SK-N-SH (cell line): ENCODE data around the gene HNRNPF. TPM values are rescaled to one million over a fixed set of nuclear protein-coding genes. Genes with fewer than 3 reads are reported as not detected.

Experiments used
- CTCF ChIA-PET: fragments of 300-600, 350-600 bp; formaldehyde crosslinking; extraction: SDS; loops from one replicate; lab custom pipeline; 2021; lab: Yijun Ruan, JAX
- POLR2A ChIA-PET: fragments of 350-600 bp; sonication (Branson Sonifier 250); formaldehyde crosslinking; extraction: SDS; loops from one replicate; lab custom pipeline; 2020; ENCODE audit warnings: antibody characterized with exemption, inconsistent platforms; lab: Yijun Ruan, JAX
- DNase-seq: peaks from one replicate; pipeline ENCODE4 v3.0.0; 2012
- H2AFZ ChIP-seq: fragments of 200-600 bp; sonication (generic); 2 replicates; pipeline ENCODE4 v1.8.1; 2016; ENCODE audit warnings: antibody characterized with exemption, mild to moderate bottlenecking, low read depth
- H3F3A ChIP-seq: fragments of 200-600 bp; sonication (generic); replicated peaks from 2 replicates; pipeline ENCODE3; 2016; ENCODE audit warnings: antibody characterized with exemption, mild to moderate bottlenecking; ENCODE audit not compliant: insufficient read depth
- H3K27ac ChIP-seq, 2 experiments: fragments of 200-500 bp in 1 of 2; fragments of 200-600 bp in 1 of 2; sonication (Bioruptor generic) in 1 of 2; sonication (generic), shearing (Covaris generic) in 1 of 2; 2 replicates each; pipeline versions ENCODE4 v1.5.1 to v1.6.1; 2014 to 2016; ENCODE audit warnings: low read depth in 2 of 2, inconsistent platforms in 1 of 2, low read length in 1 of 2, mild to moderate bottlenecking in 1 of 2, mixed read lengths in 1 of 2
- H3K27me3 ChIP-seq: fragments of 200-600 bp; sonication (generic), shearing (Covaris generic); 2 replicates; pipeline ENCODE4 v1.6.1; 2016; ENCODE audit warnings: mixed run types; ENCODE audit not compliant: insufficient read depth
- H3K36me3 ChIP-seq, 2 experiments: fragments of 200-500 bp in 1 of 2; fragments of 200-600 bp in 1 of 2; sonication (Bioruptor generic) in 1 of 2; sonication (generic) in 1 of 2; replicated peaks in 1 of 2; 2 replicates each; pipeline versions ENCODE3 to v1.5.1; 2014 to 2016; ENCODE audit warnings: low read length in 1 of 2, mild to moderate bottlenecking in 1 of 2; ENCODE audit not compliant: insufficient read depth in 2 of 2, control insufficient read depth in 1 of 2
- H3K4me1 ChIP-seq, 2 experiments: fragments of 200-500 bp in 1 of 2; fragments of 200-600 bp in 1 of 2; sonication (Bioruptor generic) in 1 of 2; sonication (generic), shearing (Covaris generic) in 1 of 2; 2 replicates each; pipeline versions ENCODE4 v1.5.1 to v1.6.1; 2014 to 2016; ENCODE audit warnings: low read depth in 1 of 2, low read length in 1 of 2, mixed run types in 1 of 2; ENCODE audit not compliant: insufficient read depth in 2 of 2, control insufficient read depth in 1 of 2
- H3K4me2 ChIP-seq: fragments of 200-600 bp; sonication (generic), shearing (Covaris generic); 2 replicates; pipeline ENCODE4 v1.6.1; 2017; ENCODE audit warnings: mixed run types
- H3K4me3 ChIP-seq, 2 experiments: fragments of 200-500 bp in 1 of 2; fragments of 200-600 bp in 1 of 2; sonication (Bioruptor generic) in 1 of 2; sonication (generic), shearing (Covaris generic) in 1 of 2; 2 replicates each; pipeline versions ENCODE4 v1.5.1 to v1.8.1; 2014 to 2016; ENCODE audit warnings: low read depth in 2 of 2, inconsistent platforms in 1 of 2, low read length in 1 of 2, mild to moderate bottlenecking in 1 of 2, mixed read lengths in 1 of 2, moderate library complexity in 1 of 2
- H3K79me2 ChIP-seq: fragments of 200-600 bp; sonication (generic); 2 replicates; pipeline ENCODE4 v1.8.1; 2017; ENCODE audit warnings: mild to moderate bottlenecking; ENCODE audit not compliant: insufficient read depth
- H3K9ac ChIP-seq: fragments of 200-600 bp; sonication (generic); 2 replicates; pipeline ENCODE4 v1.6.1; 2017; ENCODE audit warnings: mixed run types
- H3K9me2 ChIP-seq: fragments of 200-600 bp; sonication (generic); 2 replicates; pipeline ENCODE4 v1.6.1; 2017; ENCODE audit warnings: mixed run types
- H3K9me3 ChIP-seq: fragments of 200-600 bp; sonication (generic); 2 replicates; pipeline ENCODE4 v1.6.1; 2017; ENCODE audit warnings: mixed run types, mild to moderate bottlenecking, moderate library complexity
- H4K20me1 ChIP-seq: fragments of 200-600 bp; sonication (generic); 2 replicates; pipeline ENCODE4 v1.6.1; 2017; ENCODE audit warnings: mild to moderate bottlenecking, mixed run types; ENCODE audit not compliant: insufficient read depth
- CTCF ChIP-seq: fragments of 200-600 bp; sonication (generic); IDR thresholded peaks from 2 replicates; pipeline ENCODE4 v1.6.1; 2017; ENCODE audit warnings: antibody characterized with exemption, mild to moderate bottlenecking, moderate library complexity
- GATA2 ChIP-seq: sonication (generic); formaldehyde crosslinking; IDR thresholded peaks from 2 replicates; pipeline ENCODE4 v1.5.0; 2020; ENCODE audit warnings: mild to moderate bottlenecking, missing genetic modification reagents
- JUND ChIP-seq: IDR thresholded peaks from 2 replicates; pipeline ENCODE4 v1.4.0; 2012
- MAX ChIP-seq: IDR thresholded peaks from 2 replicates; pipeline ENCODE4 v1.4.0; 2012; ENCODE audit warnings: low read depth
- MEF2A ChIP-seq: IDR thresholded peaks from 2 replicates; pipeline ENCODE4 v1.4.0; 2012; ENCODE audit warnings: low read depth, borderline replicate concordance
- NRF1 ChIP-seq: IDR thresholded peaks from 2 replicates; pipeline ENCODE4 v1.6.1; 2012; ENCODE audit warnings: low read depth, mild to moderate bottlenecking, low read length
- POLR2AphosphoS5 ChIP-seq: IDR thresholded peaks from 2 replicates; pipeline ENCODE4 v1.6.1; 2012; ENCODE audit warnings: low read depth, low read length
- REST ChIP-seq: IDR thresholded peaks from 2 replicates; pipeline ENCODE4 v1.6.1; 2012; ENCODE audit warnings: mild to moderate bottlenecking, low read depth, low read length, moderate library complexity
- SIN3A ChIP-seq: IDR thresholded peaks from 2 replicates; pipeline ENCODE4 v1.6.1; 2012; ENCODE audit warnings: low read depth, mild to moderate bottlenecking, low read length, moderate library complexity, borderline replicate concordance
- SMC3 ChIP-seq: IDR thresholded peaks from 2 replicates; pipeline ENCODE4 v1.6.1; 2012; ENCODE audit warnings: low read depth, low read length, improper control_type of control experiment
- TAF1 ChIP-seq: IDR thresholded peaks from 2 replicates; pipeline ENCODE4 v1.6.1; 2012; ENCODE audit warnings: low read depth, mild to moderate bottlenecking, low read length, moderate library complexity, borderline replicate concordance
- USF1 ChIP-seq: IDR thresholded peaks from 2 replicates; pipeline ENCODE4 v1.4.0; 2012; ENCODE audit warnings: low read depth, borderline replicate concordance
- ZBTB33 ChIP-seq: IDR thresholded peaks from 2 replicates; pipeline ENCODE4 v1.4.0; 2012; ENCODE audit warnings: low read depth, borderline replicate concordance
- WGBS: methylation state at CpG from one replicate; pipeline ENCODE4 v1.1.6; 2017; ENCODE audit warnings: low lambda C conversion rate; 5-methylcytosine and 5-hydroxymethylcytosine counted together
- polyA plus RNA-seq, 3 experiments: library from polyadenylated mRNA; depleted of rRNA; stranded (reverse); fragments of >200 nt; gene quantifications; 2 replicates each; pipeline ENCODE4 v1.2.3, GENCODE V29; 2012

HNRNPF gene
- polyA plus RNA-seq, 1 of the 3 experiments (the other 2 are of a cell fraction): 195 TPM

GRCh38 chr10:43452356-43452914 is 43.4 kb upstream of the HNRNPF start:
- Histone ChIP-seq H3K9me2 (no peaks in the 10 kb centered on the region), H3K9ac (no peak overlapping the region), H3K4me1 (peaks cover 5 to 9% of the 10 kb centered on the region in 2 experiments; a peak in 1 of 4 replicates), H3K79me2 (peaks cover 13% of the 10 kb centered on the region; the same call in 1 of the 2 replicates), H3K9me3 (no peaks in the 10 kb centered on the region), H3F3A (peaks cover 5% of the 10 kb centered on the region), H3K4me2 (no peak overlapping the region), H3K4me3 (no peak overlapping the region), H3K27me3 (no peaks in the 10 kb centered on the region), H3K27ac (peak overlapping the region in 1 of 2 experiments; percentile 4; a peak in 1 of 4 replicates), H4K20me1 (no peaks in the 10 kb centered on the region)
- CTCF ChIA-PET: interaction anchor here (0.9 kb wide), 1 partner anchor 8 kb away, joined by 3 read pairs; no protein-coding TSS in a partner anchor
- DNase-seq: no peak
- POLR2A ChIA-PET: no interaction called here
- no peak for TF ChIP-seq NRF1
- TF ChIP-seq SMC3: no peak
- TF ChIP-seq MEF2A: no peak
- no peak for TF ChIP-seq TAF1
- TF ChIP-seq, all 33 proteins: peak for 0
- Histone ChIP-seq H3K36me3 (no peaks in the 10 kb centered on the region), H2AFZ (no peak overlapping the region)
- WGBS: 74% methylated on average over 4 of the region's 4 CpGs

GRCh38 chr10:43448742-43449141 is 39.8 kb upstream of the HNRNPF start:
- Histone ChIP-seq H3K4me3 (no peak overlapping the region), H3K4me2 (no peak overlapping the region), H3K36me3 (peaks cover 0 to 9% of the 10 kb centered on the region in 2 experiments), H3K27ac (no peak overlapping the region), H3K27me3 (no peaks in the 10 kb centered on the region), H3K9ac (no peak overlapping the region), H3K79me2 (peaks cover 4% of the 10 kb centered on the region; the same call in 1 of the 2 replicates), H3F3A (no peaks in the 10 kb centered on the region), H2AFZ (no peak overlapping the region), H3K9me3 (no peaks in the 10 kb centered on the region), H4K20me1 (no peaks in the 10 kb centered on the region), H3K9me2 (no peaks in the 10 kb centered on the region), H3K4me1 (no peaks in the 10 kb centered on the region)
- DNase-seq: no peak
- ChIA-PET POLR2A (no interaction called here), CTCF (interaction anchor here (0.6 to 1.2 kb wide), 2 partner anchors 12 to 1021 kb away, joined by 3 read pairs; partner anchors contain the start of gene ZNF487)
- WGBS: 93% methylated on average over 2 of the region's 2 CpGs
- TF ChIP-seq REST (no peak), CTCF (no peak), USF1 (no peak), MAX (no peak), JUND (no peak), POLR2AphosphoS5 (no peak), GATA2 (CRISPR knock-in tag) (no peak), SIN3A (no peak), ZBTB33 (no peak)
